Measurements from ENCODE around the gene TNS2.

Gene TNS2

GRCh38 chr12:53113951-53114350, 64.1 kb downstream of the TNS2 start:
- no peak for DNase-seq

All from hippocampal formation (tissue), 2 donors.